GM18909 (cell line): ENCODE results near the gene UIMC1.
"Not testable (repeated sequence)": the region's sequence is repeated elsewhere in the genome, so short reads cannot be mapped to it uniquely, and the experiment has no call there.

Experiments used
- ATAC-seq: cut with Tn5 transposase; IDR thresholded peaks from one replicate; pipeline ENCODE4 v1.9.1; 2021; ENCODE audit warnings: mild to moderate bottlenecking; ENCODE audit not compliant: unreplicated experiment, poor library complexity

The UIMC1 gene

GRCh38 chr5:176875014-176875550 is 131.5 kb downstream of the UIMC1 start:
- no peak for ATAC-seq

GRCh38 chr5:176874198-176874780 is 132.3 kb downstream of the UIMC1 start:
- ATAC-seq: no peak

DNA sequence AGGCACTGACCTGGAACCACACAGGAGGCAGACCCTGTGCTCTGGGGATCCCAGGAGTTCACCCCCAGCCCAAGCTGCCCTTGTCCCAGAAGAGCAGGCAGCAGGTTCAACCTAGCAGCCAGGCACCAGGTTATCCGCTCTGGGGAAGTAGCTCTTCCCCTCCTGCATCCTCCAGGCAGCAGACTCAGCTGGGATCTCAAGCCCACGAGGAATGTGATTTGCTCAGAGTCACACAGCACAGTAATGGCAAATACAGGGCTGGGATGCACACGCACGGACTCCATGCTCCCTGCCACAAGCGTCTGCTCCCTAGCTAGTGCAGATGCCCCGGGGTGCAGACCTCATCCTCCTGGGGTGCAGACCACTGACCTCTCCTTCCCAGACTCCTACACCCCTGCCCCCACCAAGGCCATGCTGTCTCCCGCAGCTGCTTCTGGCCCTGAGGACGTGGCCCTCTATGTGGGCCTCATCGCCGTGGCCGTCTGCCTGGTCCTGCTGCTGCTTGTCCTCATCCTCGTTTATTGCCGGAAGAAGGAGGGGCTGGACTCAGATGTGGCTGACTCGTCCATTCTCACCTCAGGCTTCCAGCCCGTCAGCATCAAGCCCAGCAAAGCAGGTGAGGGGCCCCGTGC is 132.9 kb downstream of the UIMC1 start:
- no peak for ATAC-seq

- ATAC-seq: not testable (repeated sequence)
Observed at GRCh38 chr5:176873011-176873410, 133.6 kb downstream of the UIMC1 start.

GRCh38 chr5:176872586-176872985 is 134.0 kb downstream of the UIMC1 start:
- ATAC-seq: not testable (repeated sequence)

DNA sequence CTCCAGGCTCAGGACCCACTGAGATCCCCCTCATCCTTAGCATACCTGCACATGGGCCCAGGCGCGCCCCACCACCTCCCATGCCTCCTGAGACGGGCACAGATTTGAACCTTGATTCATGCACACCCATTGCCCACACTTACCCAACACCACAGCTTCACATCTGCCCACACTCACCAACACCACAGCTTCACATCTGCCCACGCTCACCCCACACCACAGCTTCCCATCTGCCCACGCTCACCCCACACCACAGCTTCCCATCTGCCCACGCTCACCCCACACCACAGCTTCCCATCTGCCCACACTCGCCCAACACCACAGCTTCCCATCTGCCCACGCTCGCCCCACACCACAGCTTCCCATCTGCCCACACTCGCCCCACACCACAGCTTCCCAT is 135.9 kb downstream of the UIMC1 start:
- ATAC-seq: not testable (repeated sequence)

- ATAC-seq: no peak
Observed at GRCh38 chr5:176870110-176870591, 136.4 kb downstream of the UIMC1 start.

GRCh38 chr5:176869501-176870109 is 137.0 kb downstream of the UIMC1 start:
- ATAC-seq: no peak

DNA sequence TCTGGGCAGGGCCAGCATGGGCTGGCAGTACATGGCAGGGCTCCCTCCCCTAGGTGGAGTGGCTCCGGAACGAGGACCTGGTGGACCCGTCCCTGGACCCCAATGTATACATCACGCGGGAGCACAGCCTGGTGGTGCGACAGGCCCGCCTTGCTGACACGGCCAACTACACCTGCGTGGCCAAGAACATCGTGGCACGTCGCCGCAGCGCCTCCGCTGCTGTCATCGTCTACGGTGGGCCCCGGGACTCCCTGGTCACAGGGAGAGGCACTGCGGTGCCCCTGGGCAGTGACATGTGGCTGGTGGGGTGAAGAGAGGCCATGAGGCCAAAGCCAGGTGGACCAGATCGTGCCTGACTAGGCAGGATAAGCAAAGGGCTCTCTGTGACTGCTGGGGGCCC is 137.8 kb downstream of the UIMC1 start:
- no peak for ATAC-seq

DNA sequence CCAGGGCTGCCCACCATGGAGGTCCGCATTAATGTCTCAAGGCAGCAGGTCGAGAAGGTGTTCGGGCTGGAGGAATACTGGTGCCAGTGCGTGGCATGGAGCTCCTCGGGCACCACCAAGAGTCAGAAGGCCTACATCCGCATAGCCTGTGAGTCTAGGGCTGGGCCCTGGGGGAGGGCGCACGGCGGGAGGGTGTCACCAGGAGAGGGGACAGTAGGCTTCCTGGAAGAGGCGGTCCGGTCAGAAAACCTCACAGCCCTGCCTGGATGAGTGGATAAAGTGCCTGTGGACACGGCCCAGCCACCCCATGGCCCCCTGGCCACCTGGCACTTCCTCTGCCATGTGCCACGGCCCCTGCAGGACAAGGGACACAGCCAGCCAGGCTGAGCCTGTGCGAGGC is 138.5 kb downstream of the UIMC1 start:
- ATAC-seq: no peak

- ATAC-seq: no peak
Observed at GRCh38 chr5:176866707-176867310, 139.8 kb downstream of the UIMC1 start.

DNA sequence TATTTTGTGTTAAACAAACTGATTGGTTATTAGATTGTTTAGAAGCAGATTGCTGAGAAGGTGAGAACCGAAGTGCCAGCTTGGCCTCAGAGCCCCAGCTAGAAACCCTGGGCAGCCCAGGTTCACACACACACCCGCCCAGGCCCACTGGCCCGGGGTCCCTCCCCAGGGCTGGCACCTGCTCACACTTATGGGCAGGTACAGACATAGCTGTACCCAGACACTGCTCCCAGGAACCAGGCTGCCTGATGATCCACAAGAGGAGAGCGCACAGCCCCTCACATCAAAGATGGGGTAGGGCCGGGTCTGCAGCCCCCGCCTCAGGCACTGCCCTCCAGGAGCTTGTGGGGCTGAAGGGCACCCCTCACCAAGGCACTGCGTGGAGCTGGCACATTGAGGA is 140.6 kb downstream of the UIMC1 start:
- no peak for ATAC-seq

DNA sequence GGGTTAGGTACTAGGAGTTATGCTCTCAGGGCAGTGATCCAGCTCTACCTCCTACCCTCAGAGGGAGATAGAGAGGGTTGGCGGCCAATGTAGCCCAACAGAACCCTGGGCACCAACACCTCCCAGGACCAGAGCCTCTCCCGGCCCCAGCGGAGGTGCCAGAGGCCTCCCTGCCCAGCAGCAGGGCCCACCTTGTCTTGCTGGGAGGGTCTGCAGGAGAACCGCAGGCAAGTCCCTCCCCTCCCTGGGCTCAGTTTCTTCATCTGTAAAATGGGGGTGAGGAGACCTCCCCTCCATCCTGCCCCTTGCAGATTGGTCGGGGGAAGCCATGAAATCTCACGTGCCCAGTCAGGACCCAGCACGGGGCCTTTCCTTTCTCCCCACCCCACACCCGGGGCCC is 141.8 kb downstream of the UIMC1 start:
- no peak for ATAC-seq

GRCh38 chr5:176863765-176864098 is 142.8 kb downstream of the UIMC1 start:
- no peak for ATAC-seq

DNA sequence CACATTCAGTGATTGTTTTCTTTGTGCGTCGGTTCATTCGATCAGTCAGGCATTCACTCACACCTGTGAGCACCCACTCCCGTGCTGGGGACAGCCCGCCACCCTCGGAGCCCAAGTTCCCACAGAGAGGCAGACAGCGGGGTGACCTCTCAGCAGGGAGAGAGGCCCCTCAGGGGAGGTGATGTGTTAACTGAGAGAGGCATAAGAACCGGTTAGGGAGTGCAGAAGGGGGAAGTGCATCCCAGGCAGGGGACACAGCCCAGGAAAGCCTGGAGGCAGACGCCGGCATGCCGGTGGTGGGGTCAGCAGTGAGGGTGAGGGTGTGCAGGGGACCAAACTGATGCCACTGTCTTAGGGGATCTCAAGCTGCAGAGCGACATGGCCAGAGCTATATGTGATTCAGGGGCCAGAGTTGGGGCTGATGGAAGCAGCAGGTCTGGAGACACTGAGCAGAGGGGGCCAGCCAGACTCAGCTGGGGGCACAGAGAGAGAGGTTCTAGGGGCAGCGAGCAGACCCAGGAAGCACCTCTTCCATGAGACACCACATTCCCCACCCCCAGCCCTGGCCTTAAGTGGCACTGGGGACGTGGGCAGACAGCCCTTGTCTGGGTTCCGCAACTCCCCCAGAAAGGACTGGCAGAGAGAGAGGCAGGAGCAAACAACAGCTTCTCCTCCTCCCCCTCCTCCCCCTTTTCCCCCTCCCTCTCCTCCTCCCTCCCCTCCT is 143.4 kb downstream of the UIMC1 start:
- ATAC-seq: no peak

- no peak for ATAC-seq
Observed at GRCh38 chr5:176862330-176862995, 144.1 kb downstream of the UIMC1 start.

DNA sequence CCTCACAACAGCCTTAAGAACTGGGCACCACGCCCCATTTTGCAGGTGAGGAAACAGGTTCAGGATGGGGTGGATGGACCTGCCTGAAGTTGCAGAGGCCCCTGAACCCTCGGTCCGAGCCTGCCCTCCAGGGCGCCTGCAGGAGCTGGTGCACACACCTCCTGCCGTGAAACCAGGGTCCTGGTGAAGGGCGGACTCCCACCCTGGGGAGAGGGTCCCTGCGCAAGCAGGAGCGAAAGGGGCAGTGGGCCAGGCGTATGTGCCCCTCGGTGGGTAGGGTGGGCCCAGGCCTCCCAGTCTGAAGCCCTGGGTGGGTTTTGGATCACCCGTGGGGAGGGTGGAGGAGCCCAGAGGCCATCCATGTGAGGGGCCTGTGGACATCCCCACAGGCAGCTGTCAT is 145.3 kb downstream of the UIMC1 start:
- no peak for ATAC-seq

DNA sequence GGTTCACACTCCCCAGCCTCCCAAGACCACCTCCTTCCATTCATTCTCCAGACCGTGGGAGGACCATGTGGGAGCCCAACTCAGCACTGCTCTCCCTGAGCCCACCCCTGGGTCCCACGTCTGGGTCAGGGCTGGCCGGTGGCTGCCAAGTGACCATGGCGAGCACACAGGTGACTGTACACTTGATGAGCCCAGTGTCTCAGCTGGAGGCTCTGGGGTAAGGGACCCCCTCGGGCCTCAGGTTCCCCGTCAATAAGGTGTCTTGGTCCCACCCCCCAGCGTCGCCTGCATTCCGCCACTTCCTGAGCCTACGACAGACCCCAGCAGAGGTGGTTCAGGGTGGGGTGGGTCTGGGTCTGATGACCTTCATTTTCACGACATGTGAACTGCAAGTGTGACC is 146.2 kb downstream of the UIMC1 start:
- ATAC-seq: no peak

DNA sequence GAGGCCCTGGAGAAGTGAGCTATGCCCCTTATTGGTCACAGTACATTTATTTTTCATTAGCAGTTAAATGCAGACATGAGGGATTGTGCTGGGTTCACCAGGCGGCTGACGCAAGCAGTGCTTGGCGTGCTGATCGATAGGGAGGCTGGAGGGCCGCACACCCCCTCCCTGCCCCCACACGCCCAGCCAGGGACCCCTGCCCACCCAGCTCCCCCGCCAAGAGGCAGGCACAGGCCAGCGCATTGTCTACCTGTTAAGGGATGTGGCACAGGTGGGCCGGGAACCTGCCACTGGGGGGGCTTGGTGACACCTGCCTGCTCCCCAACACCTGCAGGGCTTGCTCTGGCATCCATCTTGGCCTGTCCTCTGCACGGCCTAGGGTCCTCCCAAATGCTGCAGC is 146.7 kb downstream of the UIMC1 start:
- ATAC-seq: no peak

GRCh38 chr5:176857894-176858273 is 148.7 kb downstream of the UIMC1 start:
- ATAC-seq: no peak
